Ectodermal cell (in vitro differentiated cells): ENCODE measurements around the gene TBC1D4.
A peak's percentile ranks its signal among the peaks of the same experiment; 100 is the strongest.

Experiments
- H3K27ac ChIP-seq: 2 replicates; pipeline ENCODE4 v1.7.0; 2013; ENCODE audit warnings: mild to moderate bottlenecking, low read depth, low read length; ENCODE audit not compliant: insufficient read depth, poor library complexity, severe bottlenecking
- H3K27me3 ChIP-seq: 2 replicates; pipeline ENCODE4 v1.7.0; 2013; ENCODE audit warnings: mild to moderate bottlenecking, low read length; ENCODE audit not compliant: insufficient read depth, control insufficient read depth, poor library complexity, severe bottlenecking
- H3K36me3 ChIP-seq: one replicate; pipeline ENCODE4 v1.7.0; 2013; ENCODE audit warnings: low read length; ENCODE audit not compliant: control insufficient read depth, insufficient read depth
- H3K4me1 ChIP-seq: one replicate; pipeline ENCODE4 v1.7.0; 2013; ENCODE audit warnings: low read length; ENCODE audit not compliant: control insufficient read depth, insufficient read depth
- H3K4me3 ChIP-seq: 2 replicates; pipeline ENCODE4 v1.7.0; 2013; ENCODE audit warnings: low read depth, low read length, control low read depth; ENCODE audit not compliant: insufficient read depth
- H3K9me3 ChIP-seq: 2 replicates; pipeline ENCODE4 v1.7.0; 2013; ENCODE audit warnings: mild to moderate bottlenecking, low read length, moderate library complexity; ENCODE audit not compliant: control insufficient read depth
- WGBS, 2 experiments: methylation state at CpG; one replicate each; pipeline ENCODE4 v1.1.7; 2013; ENCODE audit warnings: missing lambda C conversion rate in 2 of 2; 5-methylcytosine and 5-hydroxymethylcytosine counted together

TBC1D4 gene

DNA sequence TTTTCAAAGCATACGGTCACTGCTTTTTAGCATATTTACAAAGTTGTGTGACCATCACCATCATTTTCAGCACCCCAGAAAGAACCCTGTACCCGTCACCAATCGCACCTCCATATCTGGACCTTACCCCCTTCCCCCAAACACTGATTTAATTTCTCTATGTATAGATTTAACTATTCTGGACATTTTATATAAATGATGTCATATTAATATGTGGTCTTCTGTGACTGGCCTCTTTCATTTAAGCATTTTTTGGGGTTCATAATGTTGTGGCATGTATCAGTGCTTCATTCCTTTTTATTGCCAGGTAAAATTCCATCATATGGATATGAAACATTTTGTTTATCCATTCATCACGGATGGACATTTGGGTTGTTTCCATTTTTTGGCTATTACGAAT lies 74.0 kb downstream of the TBC1D4 start:
- no peaks in the 10 kb centered on the region for H3K9me3 ChIP-seq
- H3K36me3 ChIP-seq, result no peaks in the 10 kb centered on the region
- no peak overlapping the region for H3K27ac ChIP-seq
- no peaks in the 10 kb centered on the region for H3K27me3 ChIP-seq
- WGBS, 2 experiments, result 91 to 94% methylated on average over 5 of the region's 5 CpGs
- peaks cover 23% of the 10 kb centered on the region for H3K4me1 ChIP-seq
- no peak overlapping the region for H3K4me3 ChIP-seq

DNA sequence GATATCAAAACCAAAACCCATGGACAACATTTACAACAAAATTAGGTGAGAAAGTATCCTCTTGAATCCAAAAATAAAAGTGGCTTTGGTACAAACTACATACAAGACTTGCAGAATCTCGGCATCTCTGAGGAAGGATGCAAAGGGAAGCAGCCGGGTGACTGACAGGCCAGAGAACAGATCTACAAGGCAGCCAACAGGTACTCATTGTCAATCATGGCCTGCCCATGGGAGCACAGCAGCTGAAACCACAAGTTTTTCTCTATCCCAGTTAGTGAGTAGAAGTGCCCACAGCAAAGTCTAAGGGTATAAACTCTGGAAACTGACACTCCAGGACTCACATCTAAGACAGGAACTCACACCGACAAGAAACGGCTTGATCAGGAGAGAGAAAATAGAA lies 74.5 kb downstream of the TBC1D4 start:
- Histone ChIP-seq H3K27me3 (no peaks in the 10 kb centered on the region), H3K4me3 (no peak overlapping the region)
- 85 to 90% methylated on average over 4 of the region's 4 CpGs for WGBS, 2 experiments

DNA sequence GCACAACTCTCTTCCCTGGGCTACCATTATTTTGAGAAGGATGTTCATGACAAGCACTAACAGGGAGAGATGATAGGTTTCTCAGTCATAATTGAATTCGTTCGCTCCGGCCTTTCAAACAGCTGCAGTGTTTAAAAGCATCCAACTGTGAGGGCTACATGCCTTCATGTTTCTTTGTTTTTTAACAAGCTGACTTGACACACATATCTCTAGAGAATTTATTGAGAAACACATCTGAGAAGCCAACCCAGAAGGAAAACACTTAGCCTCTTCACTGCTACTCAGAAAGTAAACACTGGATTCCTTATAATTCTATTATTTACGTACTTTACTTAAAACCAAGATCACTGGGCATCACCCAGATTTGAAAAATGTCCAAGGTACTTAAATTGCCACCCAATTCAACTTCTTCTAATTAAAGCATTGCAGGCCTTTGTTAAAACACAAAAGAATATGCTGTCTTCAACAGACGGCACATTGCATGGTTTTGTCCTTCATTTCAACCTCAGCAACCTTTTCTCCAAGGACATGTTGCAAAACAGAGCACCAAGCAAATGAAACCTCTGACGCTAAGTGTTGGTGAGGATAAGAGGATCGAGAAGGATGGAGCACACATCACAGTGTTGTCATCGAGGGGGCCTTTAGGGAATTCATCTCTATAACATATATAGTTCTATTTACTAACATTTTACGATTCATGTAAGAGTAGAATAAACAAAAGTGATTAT lies 75.8 kb downstream of the TBC1D4 start:
- Histone ChIP-seq H3K4me3 (no peak overlapping the region), H3K27ac (peak overlapping the region; percentile 65), H3K27me3 (no peaks in the 10 kb centered on the region), H3K9me3 (no peaks in the 10 kb centered on the region), H3K36me3 (no peaks in the 10 kb centered on the region), H3K4me1 (peaks cover 26% of the 10 kb centered on the region)
- 67 to 81% methylated on average over 6 to 8 of the region's 9 CpGs for WGBS, 2 experiments

More for the DNA sequence above, 74.5 kb downstream of the TBC1D4 start:
- no peaks in the 10 kb centered on the region for H3K9me3 ChIP-seq
- H3K4me1 ChIP-seq, result peaks cover 26% of the 10 kb centered on the region
- H3K27ac ChIP-seq, result no peak overlapping the region
- no peaks in the 10 kb centered on the region for H3K36me3 ChIP-seq

DNA sequence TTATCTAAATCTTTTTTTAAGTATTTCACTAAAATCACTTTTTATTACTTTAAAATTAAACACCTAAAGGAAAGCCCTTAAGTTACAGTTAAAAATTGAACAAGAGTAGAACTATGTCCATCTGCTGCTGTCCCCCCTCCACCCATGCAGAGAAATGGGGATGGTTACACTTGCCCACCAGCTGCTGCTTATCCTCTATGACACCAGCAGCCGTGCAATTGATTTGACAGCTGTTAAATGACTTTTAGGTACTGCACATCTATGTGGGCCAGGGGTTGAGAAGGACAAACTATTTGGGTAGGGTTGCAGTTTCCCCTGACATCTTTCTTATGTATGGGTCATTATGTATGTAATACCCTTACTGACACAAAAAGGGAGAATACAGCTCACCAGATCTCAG lies 77.2 kb downstream of the TBC1D4 start:
- 72 to 100% methylated on average over 1 of the region's 1 CpG for WGBS, 2 experiments
- Histone ChIP-seq H3K9me3 (no peaks in the 10 kb centered on the region), H3K4me1 (peaks cover 26% of the 10 kb centered on the region), H3K27ac (no peak overlapping the region), H3K36me3 (no peaks in the 10 kb centered on the region), H3K27me3 (no peaks in the 10 kb centered on the region), H3K4me3 (no peak overlapping the region)

DNA sequence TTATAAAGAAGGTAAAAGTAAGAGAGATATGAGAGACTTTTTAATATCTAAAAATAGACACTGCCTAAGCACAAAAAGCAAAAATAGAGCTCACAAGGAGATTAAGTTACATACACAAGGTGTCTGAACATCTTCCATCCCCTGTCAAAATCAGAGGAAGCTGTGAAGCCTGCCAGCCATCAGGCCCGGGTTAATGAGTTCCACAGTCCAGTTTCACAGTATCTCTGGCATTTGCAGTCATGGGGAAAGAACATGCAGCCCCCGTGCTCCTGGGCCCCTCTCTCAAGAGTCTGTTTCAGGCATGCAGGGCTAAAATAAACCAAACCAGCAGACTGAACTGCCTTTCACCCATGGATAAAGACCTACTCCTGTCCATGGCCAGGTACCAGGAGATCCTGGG lies 79.2 kb downstream of the TBC1D4 start:
- Histone ChIP-seq H3K27me3 (no peaks in the 10 kb centered on the region), H3K4me3 (no peak overlapping the region), H3K36me3 (peaks cover 3% of the 10 kb centered on the region), H3K27ac (no peak overlapping the region), H3K9me3 (no peaks in the 10 kb centered on the region), H3K4me1 (peaks cover 26% of the 10 kb centered on the region)
- WGBS, 2 experiments, result 75 to 78% methylated on average over 2 of the region's 2 CpGs

DNA sequence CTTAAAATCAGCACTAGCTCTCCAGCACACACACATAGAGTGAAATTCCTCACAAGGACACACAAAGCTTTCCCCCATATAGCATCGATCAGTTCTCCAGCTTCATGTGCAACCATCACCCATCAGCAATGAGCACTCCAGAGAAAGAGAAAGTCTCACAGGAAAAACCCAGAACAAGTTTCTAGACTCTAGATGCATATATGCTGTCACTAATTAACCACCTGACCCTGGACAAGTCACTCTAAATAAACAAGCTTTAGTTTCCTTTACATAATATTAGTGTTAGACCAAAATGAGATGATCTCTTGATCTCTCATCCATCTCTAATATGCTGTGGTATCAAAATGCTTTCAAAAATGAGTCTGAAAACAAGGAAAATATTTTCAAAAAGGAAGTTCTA lies 81.2 kb downstream of the TBC1D4 start:
- WGBS, 2 experiments, result 95 to 100% methylated on average over 1 of the region's 1 CpG
- Histone ChIP-seq H3K27ac (no peak overlapping the region), H3K36me3 (peaks cover 3% of the 10 kb centered on the region), H3K27me3 (no peaks in the 10 kb centered on the region), H3K4me3 (no peak overlapping the region), H3K9me3 (no peaks in the 10 kb centered on the region), H3K4me1 (peaks cover 16% of the 10 kb centered on the region)

DNA sequence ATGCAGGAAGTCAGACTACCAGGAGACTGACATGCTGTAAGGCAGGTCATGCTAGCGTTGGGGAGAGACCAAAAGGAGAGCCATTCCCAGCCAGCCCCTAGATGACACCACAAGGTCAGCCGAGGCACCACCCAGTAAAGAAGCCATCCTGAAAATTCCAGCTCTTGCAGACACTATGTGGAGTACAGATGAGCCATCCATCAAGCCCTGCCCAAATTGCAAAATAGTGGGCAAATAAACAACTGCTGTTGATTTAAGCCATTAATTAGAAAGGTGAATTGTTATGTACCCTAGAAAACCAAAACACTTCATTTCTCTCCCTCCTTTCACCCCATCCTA lies 82.1 kb downstream of the TBC1D4 start:
- 92 to 94% methylated on average over 2 of the region's 2 CpGs for WGBS, 2 experiments
- peaks cover 3% of the 10 kb centered on the region for H3K36me3 ChIP-seq
- no peak overlapping the region for H3K27ac ChIP-seq
- no peak overlapping the region for H3K4me3 ChIP-seq
- no peaks in the 10 kb centered on the region for H3K27me3 ChIP-seq
- H3K9me3 ChIP-seq, result no peaks in the 10 kb centered on the region
- peaks cover 14% of the 10 kb centered on the region for H3K4me1 ChIP-seq

DNA sequence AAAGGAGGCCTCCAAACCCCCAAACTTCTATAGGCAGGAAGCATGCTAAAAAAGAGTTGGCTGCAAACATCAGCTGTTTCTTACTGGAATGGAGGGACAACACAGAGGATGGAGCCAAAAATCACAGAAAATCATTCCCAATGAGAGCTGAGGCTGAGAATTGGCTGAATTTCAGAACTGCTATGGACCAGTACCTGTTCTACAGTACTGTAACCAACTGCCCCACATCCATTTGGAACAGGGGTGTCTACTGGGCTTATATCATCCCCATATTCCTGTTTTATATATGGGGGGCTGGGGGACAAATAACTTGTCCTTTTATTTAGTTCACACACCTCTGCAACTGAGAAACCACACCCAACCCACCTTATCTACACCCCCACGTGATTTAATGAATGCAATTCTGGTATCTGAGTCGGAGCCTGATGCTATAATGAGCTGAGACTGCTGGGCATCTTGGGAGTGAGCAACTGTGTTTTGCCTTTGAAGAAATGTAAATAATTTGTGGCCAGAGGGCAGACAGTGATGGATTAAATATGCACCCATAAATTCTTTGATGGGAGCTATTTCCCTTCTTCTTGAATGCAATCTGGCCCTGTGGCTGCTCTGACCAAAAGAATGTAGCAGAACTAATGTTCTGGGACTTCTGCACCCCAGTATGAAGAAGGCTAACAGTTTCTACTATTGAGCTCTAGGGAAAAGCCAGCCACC lies 82.6 kb downstream of the TBC1D4 start:
- Histone ChIP-seq H3K4me1 (peaks cover 9% of the 10 kb centered on the region), H3K36me3 (peaks cover 3% of the 10 kb centered on the region), H3K4me3 (no peak overlapping the region), H3K27ac (no peak overlapping the region), H3K27me3 (no peaks in the 10 kb centered on the region), H3K9me3 (no peaks in the 10 kb centered on the region)
- 88 to 94% methylated on average over 2 of the region's 2 CpGs for WGBS, 2 experiments

DNA sequence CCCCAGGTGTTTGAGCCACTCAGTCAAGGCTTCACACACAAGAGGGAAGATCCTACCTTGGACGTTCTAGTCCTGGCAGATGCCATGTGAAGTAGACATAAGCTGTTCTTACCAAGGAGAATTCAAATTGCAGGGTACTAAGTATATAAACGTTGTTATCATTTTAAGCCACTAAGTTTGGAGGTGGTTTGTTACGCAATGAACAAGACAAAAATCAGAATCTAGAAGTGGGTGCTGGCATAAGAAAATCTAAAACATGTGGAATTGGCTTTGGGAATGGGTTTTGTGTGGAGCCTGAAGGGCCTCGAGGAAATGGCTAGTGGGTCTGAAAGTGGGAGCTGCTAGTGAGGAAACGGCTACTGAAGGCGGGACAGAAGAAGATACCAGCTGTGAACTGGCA lies 83.9 kb downstream of the TBC1D4 start:
- Histone ChIP-seq H3K27ac (no peak overlapping the region), H3K36me3 (peaks cover 3% of the 10 kb centered on the region), H3K9me3 (no peaks in the 10 kb centered on the region), H3K4me3 (no peak overlapping the region), H3K4me1 (peaks cover 3% of the 10 kb centered on the region), H3K27me3 (no peaks in the 10 kb centered on the region)
- 92 to 95% methylated on average over 6 of the region's 6 CpGs for WGBS, 2 experiments

DNA sequence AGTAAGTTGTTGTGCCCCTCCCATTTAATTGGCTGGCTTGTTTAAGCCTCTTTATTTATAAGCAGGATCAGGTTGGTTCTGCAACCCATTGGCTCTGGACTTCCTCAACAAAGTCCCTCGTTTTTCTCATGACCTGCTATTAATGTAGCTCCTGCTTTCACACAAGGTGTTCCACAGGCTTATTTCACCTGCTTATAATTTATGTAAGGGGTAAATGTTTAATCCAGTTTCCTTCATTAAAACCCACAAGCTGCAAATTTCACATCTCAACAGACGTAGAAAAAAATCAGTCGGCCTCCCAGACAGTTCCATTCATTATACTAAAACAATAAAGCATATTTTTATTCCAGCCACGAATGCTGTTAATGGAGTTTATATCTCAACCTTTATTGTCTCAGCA lies 86.1 kb downstream of the TBC1D4 start:
- Histone ChIP-seq H3K4me1 (no peaks in the 10 kb centered on the region), H3K36me3 (peaks cover 3% of the 10 kb centered on the region), H3K9me3 (no peaks in the 10 kb centered on the region), H3K27ac (no peak overlapping the region), H3K4me3 (no peak overlapping the region), H3K27me3 (no peaks in the 10 kb centered on the region)
- 92 to 97% methylated on average over 3 to 4 of the region's 4 CpGs for WGBS, 2 experiments
